ENCODE data around the gene TRAF3IP1.
"Not testable (repeated sequence)": the region's sequence is repeated elsewhere in the genome, so short reads cannot be mapped to it uniquely, and the experiment has no call there.

The TRAF3IP1 gene

DNA sequence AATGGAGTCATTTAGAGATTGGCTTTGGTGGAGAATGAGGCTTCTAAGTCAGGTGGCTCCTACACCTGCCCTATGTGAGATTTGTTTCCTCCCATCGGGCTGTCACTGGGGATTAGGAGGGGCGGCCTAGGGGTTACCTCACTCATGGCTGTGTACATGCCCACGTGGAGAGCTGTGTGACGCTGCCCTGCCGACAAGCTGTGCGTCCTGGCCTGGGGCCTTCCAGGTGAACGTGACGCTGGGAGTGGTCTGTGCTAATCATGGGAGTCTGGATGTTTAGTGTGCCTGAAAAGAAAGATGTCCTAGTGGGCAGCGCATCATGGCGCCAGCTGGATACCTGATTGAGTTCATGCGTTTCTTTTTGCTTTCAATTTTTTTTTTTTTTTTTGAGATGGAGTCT is 120.4 kb downstream of the TRAF3IP1 start:
- DNase-seq (ENCODE audit: low read depth, low spot score) = no peak
- H3K27ac ChIP-seq = peak overlapping the region; percentile 100

- DNase-seq (ENCODE audit: low read depth, low spot score) = no peak
- H3K27ac ChIP-seq = peak overlapping the region; percentile 100
Measured at GRCh38 chr2:238441262-238442114, 121.2 kb downstream of the TRAF3IP1 start.

DNA sequence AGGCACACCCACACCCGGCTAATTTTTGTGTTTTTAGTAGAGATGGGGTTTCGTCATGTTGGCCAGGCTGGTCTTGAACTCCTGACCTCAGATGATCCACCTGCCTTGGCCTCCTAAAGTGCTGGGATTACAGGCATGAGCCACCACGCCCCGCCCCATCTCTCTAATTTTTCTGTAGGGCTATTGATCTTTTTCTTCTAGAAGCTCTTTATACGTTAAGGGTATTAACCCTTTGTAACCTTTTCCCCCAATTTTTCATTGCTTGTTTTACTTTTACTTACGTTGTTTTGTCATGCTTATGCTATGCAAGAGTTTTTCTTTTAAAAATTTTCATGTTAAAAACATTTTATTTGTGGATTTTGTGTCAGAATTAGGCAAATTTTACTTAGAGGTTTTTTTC is 121.9 kb downstream of the TRAF3IP1 start:
- DNase-seq (ENCODE audit: low read depth, low spot score) = not testable (repeated sequence)
- peak overlapping the region; percentile 100 for H3K27ac ChIP-seq

DNA sequence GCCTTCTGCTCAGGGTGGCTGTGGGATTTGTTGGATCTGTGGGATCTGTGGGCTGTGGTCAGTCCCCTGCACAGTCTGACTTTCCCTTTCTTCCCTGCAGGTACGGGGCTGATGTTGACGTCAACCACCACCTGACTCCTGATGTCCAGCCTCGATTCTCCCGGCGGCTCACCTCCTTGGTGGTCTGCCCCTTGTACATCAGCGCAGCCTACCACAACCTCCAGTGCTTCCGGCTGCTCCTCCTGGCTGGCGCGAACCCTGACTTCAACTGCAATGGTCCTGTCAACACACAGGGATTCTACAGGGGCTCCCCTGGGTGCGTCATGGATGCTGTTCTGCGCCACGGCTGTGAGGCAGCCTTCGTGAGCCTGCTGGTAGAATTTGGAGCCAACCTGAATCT is 123.9 kb downstream of the TRAF3IP1 start:
- DNase-seq (ENCODE audit: low read depth, low spot score) = no peak
- H3K27ac ChIP-seq = peak overlapping the region; percentile 100

DNA sequence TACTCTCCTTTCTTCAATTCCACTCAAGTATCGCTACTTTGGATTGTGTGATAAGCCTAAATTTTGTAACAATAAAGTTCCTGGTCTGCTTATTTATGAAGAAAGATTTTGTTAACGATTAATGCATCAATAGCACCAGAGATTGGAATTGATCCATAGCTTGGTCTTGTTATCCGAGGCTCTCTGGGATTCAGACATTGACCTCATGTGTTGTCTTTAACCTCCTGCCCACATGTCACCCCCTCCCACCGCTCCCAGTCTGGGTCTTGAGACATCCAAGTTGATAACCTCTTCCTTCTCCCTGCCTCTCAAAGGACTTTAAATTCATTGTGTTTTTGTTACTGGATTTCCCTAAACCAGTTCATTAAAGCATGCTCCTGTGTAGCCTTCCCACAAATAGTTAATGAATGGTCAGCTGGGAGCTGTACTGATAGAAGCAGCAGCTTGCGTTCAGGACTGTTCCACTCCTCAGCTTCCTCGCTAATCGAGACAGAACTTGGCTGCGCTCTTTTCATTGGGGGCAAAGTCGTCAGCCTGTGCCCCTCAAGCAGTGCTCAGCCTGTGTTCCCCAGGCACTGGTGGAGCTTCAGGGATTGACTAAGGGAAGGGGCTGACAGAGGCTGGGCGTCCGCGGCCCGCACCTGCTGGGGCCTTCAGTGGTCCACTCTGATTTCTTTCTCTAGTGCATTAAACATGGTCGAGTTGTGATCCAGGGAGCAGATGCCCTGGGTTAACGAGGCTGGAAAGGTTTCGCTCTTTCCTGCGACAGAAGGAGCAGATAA is 125.3 kb downstream of the TRAF3IP1 start:
- DNase-seq (ENCODE audit: low read depth, low spot score) = no peak
- peak overlapping the region; percentile 100 for H3K27ac ChIP-seq

GRCh38 chr2:238446371-238446770 is 126.1 kb downstream of the TRAF3IP1 start:
- no peak for DNase-seq (ENCODE audit: low read depth, low spot score)
- peak overlapping the region; percentile 100 for H3K27ac ChIP-seq

GRCh38 chr2:238448031-238448955 is 128.0 kb downstream of the TRAF3IP1 start:
- H3K27ac ChIP-seq = peak overlapping the region; percentile 17
- DNase-seq (ENCODE audit: low read depth, low spot score) = no peak

DNA sequence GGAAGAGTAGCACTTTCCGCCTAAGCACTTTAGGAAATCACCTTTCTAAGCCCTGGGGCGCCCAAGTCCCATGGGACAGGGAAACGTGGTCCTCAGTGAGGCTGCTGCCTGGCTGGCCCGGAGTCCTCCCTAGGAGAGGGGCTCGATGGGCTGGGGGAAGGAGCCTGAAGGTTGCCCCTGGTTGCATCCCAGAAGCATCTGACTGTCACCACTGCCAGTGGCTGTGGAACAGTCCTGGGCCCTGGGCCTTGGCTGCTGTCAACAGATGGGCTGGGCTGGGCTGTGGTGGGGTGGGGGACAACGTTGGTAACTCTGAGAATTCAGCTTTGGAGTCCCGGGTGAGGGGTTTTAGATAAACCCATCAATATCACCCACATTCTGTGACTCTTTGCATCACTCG is 128.9 kb downstream of the TRAF3IP1 start:
- H3K27ac ChIP-seq = peak overlapping the region; percentile 17
- DNase-seq (ENCODE audit: low read depth, low spot score) = no peak

GRCh38 chr2:238449909-238450417 is 129.6 kb downstream of the TRAF3IP1 start:
- no peak for DNase-seq (ENCODE audit: low read depth, low spot score)
- H3K27ac ChIP-seq = no peak overlapping the region

DNA sequence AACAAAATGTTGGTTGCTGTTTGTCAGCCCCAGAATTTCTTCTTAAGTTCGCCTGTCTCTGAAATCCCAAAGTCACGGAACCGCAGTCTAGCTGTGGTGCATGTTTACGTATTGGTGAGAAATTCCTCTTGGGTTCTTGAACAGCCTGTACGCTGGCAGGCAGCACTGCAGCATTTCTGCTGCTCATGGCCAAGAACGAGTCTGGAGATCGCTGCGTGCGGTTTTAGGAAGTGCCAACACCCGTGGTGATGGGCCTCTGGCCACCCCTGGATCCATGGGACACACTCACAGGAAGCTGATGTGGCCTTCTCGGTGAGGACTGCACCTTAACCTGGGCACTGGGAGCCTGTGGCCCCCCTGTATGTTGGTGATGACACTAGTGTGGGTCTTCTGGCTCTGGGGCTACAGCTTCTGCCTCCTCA is 130.1 kb downstream of the TRAF3IP1 start:
- no peak for DNase-seq (ENCODE audit: low read depth, low spot score)
- H3K27ac ChIP-seq = no peak overlapping the region
